OCI-LY1 (cell line): ENCODE data around the gene MTNR1A.

Experiments
- H2AFZ ChIP-seq: fragments of 200-600 bp; sonication (generic), shearing (Covaris generic); 2 replicates; pipeline ENCODE4 v1.6.0; 2014; ENCODE audit warnings: antibody characterized with exemption, mild to moderate bottlenecking, low read length
- H3F3A ChIP-seq: fragments of 200-600 bp; sonication (generic), shearing (Covaris generic); 2 replicates; pipeline ENCODE4 v1.6.0; 2014; ENCODE audit warnings: mild to moderate bottlenecking, antibody characterized with exemption, low read length, moderate library complexity; ENCODE audit not compliant: insufficient read depth
- H3K27ac ChIP-seq: fragments of 200-600 bp; sonication (generic); 2 replicates; pipeline ENCODE4 v1.5.1; 2014; ENCODE audit warnings: low read length, mixed run types, mild to moderate bottlenecking, low read depth; ENCODE audit not compliant: poor library complexity, severe bottlenecking
- H3K27me3 ChIP-seq: fragments of 200-600 bp; sonication (generic); 2 replicates; pipeline ENCODE4 v1.6.0; 2014; ENCODE audit warnings: antibody characterized with exemption, mild to moderate bottlenecking, low read length, moderate library complexity; ENCODE audit not compliant: insufficient read depth
- H3K36me3 ChIP-seq: fragments of 200-600 bp; sonication (generic); 2 replicates; pipeline ENCODE4 v1.6.1; 2014; ENCODE audit warnings: mild to moderate bottlenecking, antibody characterized with exemption, low read length, moderate library complexity, mixed read lengths; ENCODE audit not compliant: insufficient read depth
- H3K4me1 ChIP-seq: fragments of 200-600 bp; sonication (generic); 2 replicates; pipeline ENCODE4 v1.5.1; 2014; ENCODE audit warnings: mild to moderate bottlenecking, low read length, moderate library complexity; ENCODE audit not compliant: insufficient read depth, severe bottlenecking
- H3K4me2 ChIP-seq: fragments of 200-600 bp; sonication (generic), shearing (Covaris generic); 2 replicates; pipeline ENCODE4 v1.6.1; 2014; ENCODE audit warnings: low read length
- H3K4me3 ChIP-seq: fragments of 200-600 bp; sonication (generic); 2 replicates; pipeline ENCODE4 v1.5.1; 2014; ENCODE audit warnings: low read length, low read depth, mild to moderate bottlenecking, mixed read lengths; ENCODE audit not compliant: poor library complexity, severe bottlenecking
- H3K79me2 ChIP-seq: fragments of 200-600 bp; shearing (Covaris generic); 2 replicates; pipeline ENCODE4 v1.6.1; 2016; ENCODE audit warnings: mixed run types, low read length, mixed read lengths; ENCODE audit not compliant: insufficient read depth
- H3K9ac ChIP-seq: fragments of 200-600 bp; sonication (generic), shearing (Covaris generic); 2 replicates; pipeline ENCODE4 v1.6.1; 2014; ENCODE audit warnings: mild to moderate bottlenecking, low read length, mixed read lengths
- H3K9me2 ChIP-seq: fragments of 200-600 bp; sonication (generic), shearing (Covaris generic); 2 replicates; pipeline ENCODE4 v1.6.1; 2014; ENCODE audit warnings: low read depth, mild to moderate bottlenecking, low read length, mixed read lengths
- H3K9me3 ChIP-seq: fragments of 200-600 bp; shearing (Covaris generic); 2 replicates; pipeline ENCODE4 v1.6.1; 2014; ENCODE audit warnings: low read length, mixed read lengths
- H4K20me1 ChIP-seq: fragments of 200-600 bp; sonication (generic), shearing (Covaris generic); 2 replicates; pipeline ENCODE4 v1.6.0; 2016; ENCODE audit warnings: mild to moderate bottlenecking, low read length; ENCODE audit not compliant: insufficient read depth
- CTCF ChIP-seq: fragments of 200-600 bp; sonication (generic), shearing (Covaris generic); IDR thresholded peaks from 2 replicates; pipeline ENCODE4 v1.5.1; 2017; ENCODE audit warnings: mild to moderate bottlenecking, antibody characterized with exemption, low read length, moderate library complexity, mixed read lengths
- EZH2 ChIP-seq: fragments of 200-600 bp; sonication (generic), shearing (Covaris generic); IDR thresholded peaks from 2 replicates; pipeline ENCODE4 v1.8.0; 2017; ENCODE audit warnings: borderline replicate concordance, mixed run types, mild to moderate bottlenecking, antibody characterized with exemption, low read length, moderate library complexity, mixed read lengths

Gene MTNR1A

GRCh38 chr4:186483656-186484055 lies 71.7 kb downstream of the MTNR1A start:
- Histone ChIP-seq H3K9me2 (no peaks in the 10 kb centered on the region), H2AFZ (no peak overlapping the region), H3F3A (no peaks in the 10 kb centered on the region), H3K4me1 (no peaks in the 10 kb centered on the region), H3K9ac (no peak overlapping the region), H3K27me3 (no peaks in the 10 kb centered on the region), H3K79me2 (no peaks in the 10 kb centered on the region), H3K9me3 (no peaks in the 10 kb centered on the region), H4K20me1 (no peaks in the 10 kb centered on the region), H3K4me3 (no peak overlapping the region), H3K4me2 (no peak overlapping the region), H3K36me3 (no peaks in the 10 kb centered on the region), H3K27ac (no peak overlapping the region)
- TF ChIP-seq EZH2 (no peak), CTCF (no peak)
